ENCODE results near the gene ANTXR1.

ANTXR1 gene

GRCh38 chr2:69013142-69013839, at the start of gene ANTXR1:
Gene ANTXR1 (plus strand): TSS chr2:69013179. CDS start chr2:69013500, 321 bp downstream.
- Histone ChIP-seq H3K9ac (ENCODE audit: low read length in 2 of 2) (peak within 1 kb of the TSS; percentile 81 to 83), H3K27ac (ENCODE audit: low read length) (peak within 1 kb of the TSS; percentile 74), H3K4me3 (ENCODE audit: low read length in 2 of 2) (peak within 1 kb of the TSS; percentile 80 to 93), H3K4me1 (ENCODE audit: control insufficient read depth, insufficient read depth, low read length) (peaks cover 32% of the 10 kb centered on the region), H3K9me3 (ENCODE audit: control insufficient read depth in 2 of 2, low read length in 2 of 2) (no peaks in the 10 kb centered on the region), H3K36me3 (ENCODE audit: control insufficient read depth in 2 of 2, insufficient read depth in 2 of 2, low read length in 2 of 2) (no peaks in the 10 kb centered on the region), H3K27me3 (ENCODE audit: control insufficient read depth in 1 of 2, insufficient read depth in 2 of 2, low read length in 2 of 2) (no peaks in the 10 kb centered on the region)

GRCh38 chr2:68964282-68964681, 48.7 kb upstream of the ANTXR1 start:
- Histone ChIP-seq H3K4me3 (ENCODE audit: low read length in 2 of 2) (no peak overlapping the region), H3K27me3 (ENCODE audit: control insufficient read depth in 1 of 2, insufficient read depth in 2 of 2, low read length in 2 of 2) (no peaks in the 10 kb centered on the region)

GRCh38 chr2:68968221-68968620, 44.8 kb upstream of the ANTXR1 start:
- Histone ChIP-seq H3K9me3 (ENCODE audit: control insufficient read depth in 2 of 2, low read length in 2 of 2) (no peaks in the 10 kb centered on the region), H3K27ac (ENCODE audit: low read length) (no peak overlapping the region), H3K4me1 (ENCODE audit: control insufficient read depth, insufficient read depth, low read length) (no peaks in the 10 kb centered on the region), H3K9ac (ENCODE audit: low read length in 2 of 2) (no peak overlapping the region), H3K27me3 (ENCODE audit: control insufficient read depth in 1 of 2, insufficient read depth in 2 of 2, low read length in 2 of 2) (no peaks in the 10 kb centered on the region), H3K36me3 (ENCODE audit: control insufficient read depth in 2 of 2, insufficient read depth in 2 of 2, low read length in 2 of 2) (no peaks in the 10 kb centered on the region), H3K4me3 (ENCODE audit: low read length in 2 of 2) (no peak overlapping the region)

More at GRCh38 chr2:68964282-68964681, 48.7 kb upstream of the ANTXR1 start:
- Histone ChIP-seq H3K27ac (ENCODE audit: low read length) (no peak overlapping the region), H3K36me3 (ENCODE audit: control insufficient read depth in 2 of 2, insufficient read depth in 2 of 2, low read length in 2 of 2) (no peaks in the 10 kb centered on the region), H3K9ac (ENCODE audit: low read length in 2 of 2) (no peak overlapping the region), H3K9me3 (ENCODE audit: control insufficient read depth in 2 of 2, low read length in 2 of 2) (no peaks in the 10 kb centered on the region), H3K4me1 (ENCODE audit: control insufficient read depth, insufficient read depth, low read length) (no peaks in the 10 kb centered on the region)

- no peak overlapping the region for H3K4me3 ChIP-seq (ENCODE audit: low read length in 2 of 2)
- H3K4me1 ChIP-seq (ENCODE audit: control insufficient read depth, insufficient read depth, low read length): no peaks in the 10 kb centered on the region
- H3K9ac ChIP-seq (ENCODE audit: low read length in 2 of 2): no peak overlapping the region
- no peaks in the 10 kb centered on the region for H3K9me3 ChIP-seq (ENCODE audit: control insufficient read depth in 2 of 2, low read length in 2 of 2)
- H3K36me3 ChIP-seq (ENCODE audit: control insufficient read depth in 2 of 2, insufficient read depth in 2 of 2, low read length in 2 of 2): no peaks in the 10 kb centered on the region
- no peak overlapping the region for H3K27ac ChIP-seq (ENCODE audit: low read length)
- H3K27me3 ChIP-seq (ENCODE audit: control insufficient read depth in 1 of 2, insufficient read depth in 2 of 2, low read length in 2 of 2): no peaks in the 10 kb centered on the region
These were observed 43.1 kb upstream of the ANTXR1 start for GRCh38 chr2:68969736-68970490.

GRCh38 chr2:68970566-68971265, 42.3 kb upstream of the ANTXR1 start:
- no peaks in the 10 kb centered on the region for H3K9me3 ChIP-seq (ENCODE audit: control insufficient read depth in 2 of 2, low read length in 2 of 2)
- no peaks in the 10 kb centered on the region for H3K36me3 ChIP-seq (ENCODE audit: control insufficient read depth in 2 of 2, insufficient read depth in 2 of 2, low read length in 2 of 2)
- H3K27me3 ChIP-seq (ENCODE audit: control insufficient read depth in 1 of 2, insufficient read depth in 2 of 2, low read length in 2 of 2): no peaks in the 10 kb centered on the region
- H3K9ac ChIP-seq (ENCODE audit: low read length in 2 of 2): no peak overlapping the region
- H3K4me1 ChIP-seq (ENCODE audit: control insufficient read depth, insufficient read depth, low read length): no peaks in the 10 kb centered on the region
- H3K27ac ChIP-seq (ENCODE audit: low read length): no peak overlapping the region
- H3K4me3 ChIP-seq (ENCODE audit: low read length in 2 of 2): no peak overlapping the region

- H3K4me3 ChIP-seq (ENCODE audit: low read length in 2 of 2): no peak overlapping the region
- H3K9me3 ChIP-seq (ENCODE audit: control insufficient read depth in 2 of 2, low read length in 2 of 2): no peaks in the 10 kb centered on the region
- no peaks in the 10 kb centered on the region for H3K4me1 ChIP-seq (ENCODE audit: control insufficient read depth, insufficient read depth, low read length)
- H3K27me3 ChIP-seq (ENCODE audit: control insufficient read depth in 1 of 2, insufficient read depth in 2 of 2, low read length in 2 of 2): no peaks in the 10 kb centered on the region
- no peaks in the 10 kb centered on the region for H3K36me3 ChIP-seq (ENCODE audit: control insufficient read depth in 2 of 2, insufficient read depth in 2 of 2, low read length in 2 of 2)
- H3K9ac ChIP-seq (ENCODE audit: low read length in 2 of 2): no peak overlapping the region
- no peak overlapping the region for H3K27ac ChIP-seq (ENCODE audit: low read length)
These were observed 41.3 kb upstream of the ANTXR1 start for GRCh38 chr2:68971591-68972231.

- no peaks in the 10 kb centered on the region for H3K27me3 ChIP-seq (ENCODE audit: control insufficient read depth in 1 of 2, insufficient read depth in 2 of 2, low read length in 2 of 2)
- no peak within 1 kb of the TSS for H3K4me3 ChIP-seq (ENCODE audit: low read length in 2 of 2)
- no peaks in the 10 kb centered on the region for H3K36me3 ChIP-seq (ENCODE audit: control insufficient read depth in 2 of 2, insufficient read depth in 2 of 2, low read length in 2 of 2)
- H3K9ac ChIP-seq (ENCODE audit: low read length in 2 of 2): no peak within 1 kb of the TSS
- H3K9me3 ChIP-seq (ENCODE audit: control insufficient read depth in 2 of 2, low read length in 2 of 2): no peaks in the 10 kb centered on the region
- H3K4me1 ChIP-seq (ENCODE audit: control insufficient read depth, insufficient read depth, low read length): no peaks in the 10 kb centered on the region
- no peak within 1 kb of the TSS for H3K27ac ChIP-seq (ENCODE audit: low read length)
These were observed 38.7 kb upstream of the ANTXR1 start, which contains the start of gene GKN1 for GRCh38 chr2:68974251-68974650. Gene GKN1 (plus strand): TSS chr2:68974636. CDS start chr2:68974678, 42 bp downstream.

- Histone ChIP-seq H3K4me3 (ENCODE audit: low read length in 2 of 2) (no peak overlapping the region), H3K9ac (ENCODE audit: low read length in 2 of 2) (no peak overlapping the region), H3K27ac (ENCODE audit: low read length) (no peak overlapping the region)
These were observed 37.9 kb upstream of the ANTXR1 start for GRCh38 chr2:68974946-68975665.

GRCh38 chr2:68975844-68976243, 37.1 kb upstream of the ANTXR1 start:
- Histone ChIP-seq H3K27ac (ENCODE audit: low read length) (no peak overlapping the region), H3K36me3 (ENCODE audit: control insufficient read depth in 2 of 2, insufficient read depth in 2 of 2, low read length in 2 of 2) (no peaks in the 10 kb centered on the region), H3K27me3 (ENCODE audit: control insufficient read depth in 1 of 2, insufficient read depth in 2 of 2, low read length in 2 of 2) (no peaks in the 10 kb centered on the region), H3K4me3 (ENCODE audit: low read length in 2 of 2) (no peak overlapping the region), H3K9me3 (ENCODE audit: control insufficient read depth in 2 of 2, low read length in 2 of 2) (no peaks in the 10 kb centered on the region), H3K9ac (ENCODE audit: low read length in 2 of 2) (no peak overlapping the region), H3K4me1 (ENCODE audit: control insufficient read depth, insufficient read depth, low read length) (no peaks in the 10 kb centered on the region)

More at GRCh38 chr2:68974946-68975665, 37.9 kb upstream of the ANTXR1 start:
- Histone ChIP-seq H3K27me3 (ENCODE audit: control insufficient read depth in 1 of 2, insufficient read depth in 2 of 2, low read length in 2 of 2) (no peaks in the 10 kb centered on the region), H3K36me3 (ENCODE audit: control insufficient read depth in 2 of 2, insufficient read depth in 2 of 2, low read length in 2 of 2) (no peaks in the 10 kb centered on the region), H3K9me3 (ENCODE audit: control insufficient read depth in 2 of 2, low read length in 2 of 2) (no peaks in the 10 kb centered on the region), H3K4me1 (ENCODE audit: control insufficient read depth, insufficient read depth, low read length) (no peaks in the 10 kb centered on the region)

GRCh38 chr2:68977453-68977852, 35.5 kb upstream of the ANTXR1 start:
- no peak overlapping the region for H3K27ac ChIP-seq (ENCODE audit: low read length)
- no peaks in the 10 kb centered on the region for H3K36me3 ChIP-seq (ENCODE audit: control insufficient read depth in 2 of 2, insufficient read depth in 2 of 2, low read length in 2 of 2)
- no peaks in the 10 kb centered on the region for H3K9me3 ChIP-seq (ENCODE audit: control insufficient read depth in 2 of 2, low read length in 2 of 2)
- H3K27me3 ChIP-seq (ENCODE audit: control insufficient read depth in 1 of 2, insufficient read depth in 2 of 2, low read length in 2 of 2): no peaks in the 10 kb centered on the region
- H3K4me3 ChIP-seq (ENCODE audit: low read length in 2 of 2): no peak overlapping the region
- H3K4me1 ChIP-seq (ENCODE audit: control insufficient read depth, insufficient read depth, low read length): no peaks in the 10 kb centered on the region
- H3K9ac ChIP-seq (ENCODE audit: low read length in 2 of 2): no peak overlapping the region

Data from stomach smooth muscle (tissue), 2 donors.